Pancreas (tissue), 10 donors: ENCODE data around the gene TAOK3. TPM values are rescaled to one million over a fixed set of nuclear protein-coding genes. Genes with fewer than 3 reads are reported as not detected.
A peak's percentile ranks its signal among the peaks of the same experiment; 100 is the strongest.

ENCODE experiments used
- ATAC-seq, 4 donors: fragments of 200-7000 bp; cut with Tn5 transposase; one replicate each; pipeline versions ENCODE4 v1.8.0 to v1.9.1; 2020; ENCODE audit warnings: mild to moderate bottlenecking in 4 of 4, moderate library complexity in 4 of 4
- DNase-seq, 6 donors: peaks; one replicate each; pipeline ENCODE4 v3.0.0-alpha.2; 2020
- FAIRE-seq: peaks from 2 replicates; lab custom pipeline; 2012; peaks lifted over from hg19 to GRCh38; lab: Jason Lieb, UNC
- H3K27ac ChIP-seq, 4 donors: fragments of 200-600 bp; sonication (generic); 1 replicate in 3 of 4; 2 replicates in 1 of 4; pipeline versions ENCODE4 v1.5.0 to v1.8.0; 2020
- H3K27me3 ChIP-seq, 4 donors: fragments of 200-600 bp; one replicate each; pipeline ENCODE4 v1.8.0; 2021
- H3K36me3 ChIP-seq, 3 donors: fragments of 200-600 bp; sonication (generic) in 1 of 3; one replicate each; pipeline versions ENCODE4 v1.5.0 to v1.8.0; 2020 to 2021
- H3K4me1 ChIP-seq, 3 donors: fragments of 200-600 bp; one replicate each; pipeline ENCODE4 v1.8.0; 2021
- H3K4me3 ChIP-seq, 4 donors: fragments of 200-600 bp; sonication (generic) in 2 of 4; one replicate each; pipeline versions ENCODE4 v1.5.0 to v1.8.0; 2020 to 2021
- H3K9me3 ChIP-seq, 4 donors: fragments of 200-600 bp; one replicate each; pipeline ENCODE4 v1.8.0; 2021
- CTCF ChIP-seq, 4 donors: fragments of 200-600 bp; sonication (generic) in 3 of 4; IDR thresholded peaks; one replicate each; pipeline versions ENCODE4 v1.5.0 to v1.8.0; 2021; ENCODE audit warnings: antibody characterized with exemption in 4 of 4
- WGBS, 2 donors: extraction: QIAGEN DNeasy Blood & Tissue Kit; methylation state at CpG; one replicate each; pipeline ENCODE4 v1.1.7; 2013; 5-methylcytosine and 5-hydroxymethylcytosine counted together
- intact Hi-C, 3 donors: fragments of 100-400 bp; cut with DNase I; formaldehyde crosslinking; loops; one replicate each; pipeline versions ENCODE4 v1.11.1 to v1.14.2; 2022
- polyA plus RNA-seq, 2 donors: library from polyadenylated mRNA; stranded (reverse); fragments of 200-250 nt; gene quantifications; one replicate each; pipeline ENCODE4 v1.2.3, GENCODE V29; 2013
- total RNA-seq, 6 donors: library from RNA; stranded (reverse); fragmentation: NEBNext Ultra II Directional in 4 of 6; extraction: Animal tissue kit (Norgen Biotek cat#: 25700) in 4 of 6; gene quantifications; one replicate each; pipeline versions ENCODE4 v1.2.1 to v1.2.4, GENCODE V29; 2021 to 2023
- donor health status: healthy with polysubstance abuse.
- donor health status: DM: no; HTN: no; CAD: no; lungs with moderate emphysema.
- donor health status: DM: no; HTN: no; CAD: no.
- donor health status: control.
- donor health status: control.
- donor health status: Bipolar disorder and iron deficiency.
- donor health status: DM: yes; HTN: yes; CAD: no.
- donor health status: DM: no; HTN: no; CAD: no.
- donor health status: DM: no; HTN: no; CAD: no.
- donor health status: DM: yes; HTN: yes; CAD: no.

Gene TAOK3
- total and polyA plus RNA-seq, 8 donors, result 7.9 to 21.0 (median 11.4) TPM

DNA sequence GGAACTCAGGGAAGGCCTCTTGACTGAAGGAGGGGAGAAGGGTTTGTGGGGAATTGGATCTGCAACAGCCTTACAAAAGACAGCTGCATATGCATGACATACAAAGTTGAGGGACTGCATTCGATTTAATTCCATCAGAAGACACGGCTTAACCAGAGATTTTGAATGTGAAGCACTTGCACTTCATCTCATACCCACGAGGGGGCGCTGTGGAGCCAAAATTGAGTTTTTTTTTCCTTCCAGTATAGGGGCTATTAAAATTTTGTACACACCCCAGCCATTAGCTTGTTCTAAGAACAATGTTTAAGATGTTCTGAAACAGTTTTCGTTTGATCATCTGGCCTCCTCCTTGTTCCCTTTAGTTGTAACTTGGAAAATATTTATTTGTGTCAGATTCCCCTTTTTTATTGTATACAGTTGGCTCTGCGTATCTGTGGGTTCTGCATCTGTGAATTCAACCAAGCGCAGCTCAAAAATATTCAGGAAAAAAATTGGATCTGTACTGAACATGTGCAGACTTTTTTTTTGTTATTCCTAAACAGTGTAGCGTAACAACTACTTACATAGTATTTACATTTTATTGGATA, 5.3 kb upstream of the TAOK3 start:
- WGBS, 2 donors, result 29 to 33% methylated on average over 8 of the region's 8 CpGs
- peak; percentile 96 to 99 (median 97) for TF ChIP-seq CTCF (IDR thresholded peaks at IDR 0.05)
- peak; percentile 34 for FAIRE-seq
- peak overlapping the region in 3 of 4 donors; percentile 91 to 100 (median 100) for H3K4me3 ChIP-seq
- peaks cover 7 to 12% (median 12%) of the 10 kb centered on the region in 3 donors for H3K4me1 ChIP-seq
- peaks cover 0 to 30% (median 12%) of the 10 kb centered on the region in 3 donors for H3K36me3 ChIP-seq
- no peaks in the 10 kb centered on the region for H3K27me3 ChIP-seq
- no peaks in the 10 kb centered on the region for H3K9me3 ChIP-seq
- intact Hi-C loops, result loop anchor here in 2 of 3 donors (5.0 to 10.0 kb wide), 4 partner anchors 193 to 503 kb away; no protein-coding TSS in a partner anchor
- peak in 3 of 4 donors; percentile 12 to 30 (median 29) for ATAC-seq
- DNase-seq, result peak in 5 of 6 donors; percentile 22 to 80 (median 46)
- peak overlapping the region in 2 of 4 donors; percentile 96 to 98 for H3K27ac ChIP-seq

- Histone ChIP-seq H3K4me1 (peaks cover 7 to 12% (median 12%) of the 10 kb centered on the region in 3 donors), H3K27ac (peak overlapping the region; percentile 92 to 98 (median 94)), H3K4me3 (peak overlapping the region; percentile 91 to 100 (median 99)), H3K27me3 (no peaks in the 10 kb centered on the region), H3K9me3 (no peaks in the 10 kb centered on the region), H3K36me3 (peaks cover 0 to 28% (median 11%) of the 10 kb centered on the region in 3 donors)
- ATAC-seq, result no peak
- no peak for DNase-seq
- intact Hi-C loops, result loop anchor here in 2 of 3 donors (5.0 to 10.0 kb wide), 4 partner anchors 192 to 502 kb away; no protein-coding TSS in a partner anchor
- no peak for FAIRE-seq
- WGBS, 2 donors, result 1 to 2% methylated on average over 21 to 22 of the region's 22 CpGs
- TF ChIP-seq CTCF (IDR thresholded peaks at IDR 0.05), result no peak
Measured at GRCh38 chr12:118377021-118377883, 4.5 kb upstream of the TAOK3 start.

DNA sequence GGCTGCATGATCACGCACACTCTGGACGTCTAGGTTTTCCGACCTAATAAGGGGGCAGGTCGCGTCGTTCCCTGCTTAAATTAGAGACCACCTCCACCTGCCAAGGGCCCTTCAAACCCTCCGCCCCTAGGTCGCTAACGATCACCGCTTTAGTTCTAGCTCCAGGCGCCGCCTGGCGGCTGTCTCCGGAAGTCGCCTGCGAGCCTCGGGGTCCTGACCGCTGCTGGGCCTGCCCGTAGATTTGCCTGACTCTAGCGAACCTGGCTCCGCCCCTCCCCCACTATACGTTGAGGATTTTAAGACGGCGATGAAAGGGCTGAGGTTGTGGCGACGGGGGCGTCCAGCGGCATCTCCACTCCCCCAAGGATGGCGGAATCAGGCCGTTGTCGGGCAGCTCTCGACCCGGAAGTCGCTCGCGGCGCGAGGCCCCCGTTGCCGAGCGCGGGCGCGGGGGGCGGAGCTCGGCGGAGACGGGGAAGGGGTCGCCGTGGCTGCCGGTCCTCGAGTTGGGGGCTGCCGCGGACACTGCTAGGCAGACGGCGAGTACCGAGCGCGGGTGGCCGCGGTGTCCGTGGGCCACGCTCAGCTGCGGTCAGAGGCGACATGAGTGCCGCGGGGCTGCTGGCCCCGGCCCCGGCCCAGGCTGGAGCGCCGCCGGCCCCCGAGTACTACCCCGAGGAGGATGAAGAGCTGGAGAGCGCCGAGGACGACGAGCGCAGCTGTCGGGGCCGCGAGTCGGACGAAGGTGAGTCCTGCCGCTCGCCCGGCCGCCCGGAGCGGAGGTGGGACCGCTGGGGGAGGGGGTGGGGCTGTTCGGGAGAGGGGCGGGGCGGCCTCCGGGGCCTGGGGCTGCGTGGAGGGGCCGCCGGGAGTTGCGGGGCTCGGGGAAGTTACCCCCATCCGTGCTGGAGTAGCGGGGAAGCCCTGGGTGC, 3.6 kb upstream of the TAOK3 start, which contains the start of gene SUDS3:
Gene SUDS3, plus strand, starts transcription at position 467 of the 932 bp plus-strand sequence. Its CDS starts 137 bp downstream, at position 604.
- no peak for FAIRE-seq
- WGBS, 2 donors, result 0% methylated on average over 81 to 102 of the region's 102 CpGs
- H3K27ac ChIP-seq, result peak within 1 kb of the TSS; percentile 92 to 98 (median 94)
- peak; percentile 86 to 99 (median 94) for DNase-seq
- peak within 1 kb of the TSS; percentile 91 to 100 (median 99) for H3K4me3 ChIP-seq
- peaks cover 7 to 12% (median 12%) of the 10 kb centered on the region in 3 donors for H3K4me1 ChIP-seq
- no peaks in the 10 kb centered on the region for H3K27me3 ChIP-seq
- H3K36me3 ChIP-seq, result peaks cover 0 to 19% (median 9%) of the 10 kb centered on the region in 3 donors
- ATAC-seq, result peak; percentile 55 to 70 (median 68)
- H3K9me3 ChIP-seq, result no peaks in the 10 kb centered on the region
- intact Hi-C loops, result loop anchor here in 2 of 3 donors (5.0 to 10.0 kb wide), 4 partner anchors 192 to 502 kb away; no protein-coding TSS in a partner anchor
- TF ChIP-seq CTCF (IDR thresholded peaks at IDR 0.05), result peak; percentile 89 to 96 (median 92)

GRCh38 chr12:118375348-118375747, 2.6 kb upstream of the TAOK3 start:
- TF ChIP-seq CTCF (IDR thresholded peaks at IDR 0.05), result no peak
- H3K27me3 ChIP-seq, result no peaks in the 10 kb centered on the region
- WGBS, 2 donors, result 62 to 66% methylated on average over 10 of the region's 10 CpGs
- no peak overlapping the region for H3K4me3 ChIP-seq
- H3K36me3 ChIP-seq, result peaks cover 0 to 9% (median 0%) of the 10 kb centered on the region in 3 donors
- ATAC-seq (no peak), DNase-seq (no peak), FAIRE-seq (no peak)
- intact Hi-C loops, result loop anchor here in 2 of 3 donors (5.0 to 10.0 kb wide), 4 partner anchors 191 to 501 kb away; no protein-coding TSS in a partner anchor
- H3K9me3 ChIP-seq, result no peaks in the 10 kb centered on the region
- H3K4me1 ChIP-seq, result peaks cover 7 to 15% (median 12%) of the 10 kb centered on the region in 3 donors
- peak overlapping the region in 2 of 4 donors; percentile 92 to 96 for H3K27ac ChIP-seq
